DND-41 (cell line): Measurements from ENCODE around the gene DOC2B.

ENCODE experiments used
- ATAC-seq: fragments of 200-7000 bp; cut with Tn5 transposase; 3 replicates; pipeline ENCODE4 v1.9.1; 2021; ENCODE audit warnings: low read depth; ENCODE audit not compliant: insufficient read depth
- DNase-seq: peaks from one replicate; pipeline ENCODE4 v3.0.0-alpha.2; 2020
- H2AFZ ChIP-seq: 2 replicates; pipeline ENCODE4 v1.6.0; 2012; ENCODE audit warnings: low read depth, low read length
- H3K27ac ChIP-seq: 2 replicates; pipeline ENCODE4 v1.5.1; 2012; ENCODE audit warnings: low read length, inconsistent platforms
- H3K27me3 ChIP-seq: fragments of 200-600 bp; sonication (generic); 2 replicates; pipeline ENCODE4 v1.6.0; 2012; ENCODE audit warnings: low read length, mild to moderate bottlenecking, inconsistent platforms; ENCODE audit not compliant: insufficient read depth, poor library complexity
- H3K36me3 ChIP-seq: 2 replicates; pipeline ENCODE4 v1.5.1; 2012; ENCODE audit warnings: low read length, inconsistent platforms; ENCODE audit not compliant: insufficient read depth
- H3K4me1 ChIP-seq: 2 replicates; pipeline ENCODE4 v1.5.1; 2012; ENCODE audit warnings: mild to moderate bottlenecking, low read length; ENCODE audit not compliant: insufficient read depth
- H3K4me2 ChIP-seq: 2 replicates; pipeline ENCODE4 v1.6.0; 2012; ENCODE audit warnings: mild to moderate bottlenecking, moderate library complexity, low read length, inconsistent platforms; ENCODE audit not compliant: insufficient read depth
- H3K4me3 ChIP-seq, 2 experiments: fragments of 200-600 bp in 1 of 2; shearing (Covaris generic) in 1 of 2; 2 replicates each; pipeline ENCODE4 v1.5.1; 2012 to 2016; ENCODE audit warnings: inconsistent platforms in 2 of 2, low read length in 2 of 2, mild to moderate bottlenecking in 2 of 2, low read depth in 1 of 2, moderate library complexity in 1 of 2
- H3K79me2 ChIP-seq: 2 replicates; pipeline ENCODE4 v1.6.0; 2012; ENCODE audit warnings: low read length, inconsistent platforms; ENCODE audit not compliant: insufficient read depth
- H3K9ac ChIP-seq: 2 replicates; pipeline ENCODE4 v1.6.0; 2012; ENCODE audit warnings: low read depth, mild to moderate bottlenecking, inconsistent platforms, low read length, moderate library complexity
- H3K9me3 ChIP-seq: 2 replicates; pipeline ENCODE4 v1.5.1; 2012; ENCODE audit warnings: low read length, moderate library complexity, mild to moderate bottlenecking, inconsistent platforms; ENCODE audit not compliant: insufficient read depth, severe bottlenecking
- H4K20me1 ChIP-seq: 2 replicates; pipeline ENCODE4 v1.6.0; 2012; ENCODE audit warnings: low read length; ENCODE audit not compliant: insufficient read depth
- EZH2 ChIP-seq: IDR thresholded peaks from 3 replicates; pipeline ENCODE4 v1.6.1; 2012; ENCODE audit warnings: borderline replicate concordance, low read depth, mild to moderate bottlenecking, moderate library complexity, low read length, inconsistent platforms; ENCODE audit not compliant: severe bottlenecking
- TF ChIP-seq, protein P1 (sequence below): IDR thresholded peaks from 2 replicates; pipeline ENCODE4 v1.5.1; 2012; ENCODE audit warnings: borderline replicate concordance, low read length, moderate library complexity, mild to moderate bottlenecking; ENCODE audit not compliant: poor library complexity, severe bottlenecking; ENCODE audit errors: extremely low read depth

The DOC2B gene

DNA sequence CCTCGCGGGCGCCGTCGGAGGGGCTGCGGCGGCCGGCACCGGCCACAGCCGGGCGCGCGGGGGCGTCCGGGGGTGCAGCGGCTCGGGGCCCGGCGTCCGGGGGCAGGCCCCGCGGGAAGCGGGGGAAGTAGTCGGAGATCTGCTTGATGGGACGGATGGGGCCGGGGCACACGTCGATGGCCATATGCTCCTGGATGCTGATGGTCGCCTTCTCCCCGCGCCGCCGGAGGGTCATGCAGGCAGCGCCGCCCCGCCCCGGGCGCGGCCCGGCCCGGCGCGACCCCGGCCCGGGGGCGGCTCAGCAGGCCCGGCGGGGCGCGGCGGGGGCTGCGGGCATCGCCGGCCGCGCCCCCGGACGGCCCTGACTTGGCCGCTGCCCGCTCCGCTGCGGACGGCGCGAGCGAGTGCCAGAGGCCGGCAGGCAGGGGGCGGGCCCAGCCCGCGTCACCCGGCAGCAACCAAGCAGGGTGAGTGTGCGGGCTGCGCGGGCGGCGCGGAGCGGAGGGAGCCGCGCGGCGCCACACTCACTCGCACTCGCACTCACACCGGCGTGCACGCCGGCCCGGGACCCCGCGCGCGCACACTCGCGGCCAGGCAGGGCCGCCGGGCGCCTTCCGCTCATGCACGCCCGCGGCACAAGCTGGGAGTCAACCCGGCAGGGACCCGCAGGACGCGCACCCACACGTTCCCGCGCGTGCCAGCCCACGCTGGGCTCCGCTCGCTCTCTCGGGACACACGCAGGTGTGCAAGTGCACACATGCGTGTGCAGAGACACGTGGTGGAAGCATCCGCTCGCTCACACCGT lies at the start of gene DOC2B:
DOC2B (minus strand) TSS at position 406 of the 805 bp plus-strand sequence; CDS start at position 235, 171 bp downstream.
- no peak for DNase-seq
- Histone ChIP-seq H4K20me1 (no peaks in the 10 kb centered on the region), H3K27me3 (peaks cover 3% of the 10 kb centered on the region)

DNA sequence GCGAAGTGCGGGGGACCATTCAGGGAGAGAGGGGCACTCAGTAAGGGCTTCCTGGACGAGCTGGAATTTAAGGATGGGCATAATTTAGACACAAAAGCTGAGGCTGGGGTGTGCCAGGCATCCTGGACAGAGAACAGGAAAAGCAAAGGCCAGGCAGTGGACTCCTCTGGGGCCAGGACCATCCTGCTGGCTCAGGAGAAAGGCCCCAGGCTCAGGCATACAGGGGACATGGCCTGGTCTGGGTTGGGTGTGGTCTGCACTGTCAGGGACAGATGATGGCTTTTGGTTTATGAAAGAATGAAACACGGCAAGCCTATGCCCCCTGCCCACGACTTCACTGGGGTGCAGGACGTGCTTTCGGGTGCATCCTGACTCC lies 48.9 kb upstream of the DOC2B start:
- Histone ChIP-seq H4K20me1 (peaks cover 5% of the 10 kb centered on the region), H3K27ac (no peak overlapping the region), H3K9ac (no peak overlapping the region), H3K79me2 (no peaks in the 10 kb centered on the region), H3K4me2 (no peak overlapping the region), H3K9me3 (no peaks in the 10 kb centered on the region), H3K36me3 (no peaks in the 10 kb centered on the region), H3K27me3 (no peaks in the 10 kb centered on the region), H3K4me3 (no peak overlapping the region), H2AFZ (no peak overlapping the region), H3K4me1 (no peaks in the 10 kb centered on the region)
- ATAC-seq (no peak), DNase-seq (no peak)
- TF ChIP-seq EZH2, result no peak
- TF ChIP-seq, protein P1, sequence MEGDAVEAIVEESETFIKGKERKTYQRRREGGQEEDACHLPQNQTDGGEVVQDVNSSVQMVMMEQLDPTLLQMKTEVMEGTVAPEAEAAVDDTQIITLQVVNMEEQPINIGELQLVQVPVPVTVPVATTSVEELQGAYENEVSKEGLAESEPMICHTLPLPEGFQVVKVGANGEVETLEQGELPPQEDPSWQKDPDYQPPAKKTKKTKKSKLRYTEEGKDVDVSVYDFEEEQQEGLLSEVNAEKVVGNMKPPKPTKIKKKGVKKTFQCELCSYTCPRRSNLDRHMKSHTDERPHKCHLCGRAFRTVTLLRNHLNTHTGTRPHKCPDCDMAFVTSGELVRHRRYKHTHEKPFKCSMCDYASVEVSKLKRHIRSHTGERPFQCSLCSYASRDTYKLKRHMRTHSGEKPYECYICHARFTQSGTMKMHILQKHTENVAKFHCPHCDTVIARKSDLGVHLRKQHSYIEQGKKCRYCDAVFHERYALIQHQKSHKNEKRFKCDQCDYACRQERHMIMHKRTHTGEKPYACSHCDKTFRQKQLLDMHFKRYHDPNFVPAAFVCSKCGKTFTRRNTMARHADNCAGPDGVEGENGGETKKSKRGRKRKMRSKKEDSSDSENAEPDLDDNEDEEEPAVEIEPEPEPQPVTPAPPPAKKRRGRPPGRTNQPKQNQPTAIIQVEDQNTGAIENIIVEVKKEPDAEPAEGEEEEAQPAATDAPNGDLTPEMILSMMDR, result no peak

More for the DNA sequence above, at the start of gene DOC2B:
- no peak within 1 kb of the TSS for H3K4me2 ChIP-seq
- no peak within 1 kb of the TSS for H3K4me3 ChIP-seq
- H3K27ac ChIP-seq, result no peak within 1 kb of the TSS
- TF ChIP-seq, protein P1, result no peak
- no peak for TF ChIP-seq EZH2
- H3K36me3 ChIP-seq, result no peaks in the 10 kb centered on the region
- no peaks in the 10 kb centered on the region for H3K4me1 ChIP-seq
- ATAC-seq, result no peak
- H2AFZ ChIP-seq, result no peak within 1 kb of the TSS
- H3K9ac ChIP-seq, result no peak within 1 kb of the TSS
- no peaks in the 10 kb centered on the region for H3K9me3 ChIP-seq
- no peaks in the 10 kb centered on the region for H3K79me2 ChIP-seq

DNA sequence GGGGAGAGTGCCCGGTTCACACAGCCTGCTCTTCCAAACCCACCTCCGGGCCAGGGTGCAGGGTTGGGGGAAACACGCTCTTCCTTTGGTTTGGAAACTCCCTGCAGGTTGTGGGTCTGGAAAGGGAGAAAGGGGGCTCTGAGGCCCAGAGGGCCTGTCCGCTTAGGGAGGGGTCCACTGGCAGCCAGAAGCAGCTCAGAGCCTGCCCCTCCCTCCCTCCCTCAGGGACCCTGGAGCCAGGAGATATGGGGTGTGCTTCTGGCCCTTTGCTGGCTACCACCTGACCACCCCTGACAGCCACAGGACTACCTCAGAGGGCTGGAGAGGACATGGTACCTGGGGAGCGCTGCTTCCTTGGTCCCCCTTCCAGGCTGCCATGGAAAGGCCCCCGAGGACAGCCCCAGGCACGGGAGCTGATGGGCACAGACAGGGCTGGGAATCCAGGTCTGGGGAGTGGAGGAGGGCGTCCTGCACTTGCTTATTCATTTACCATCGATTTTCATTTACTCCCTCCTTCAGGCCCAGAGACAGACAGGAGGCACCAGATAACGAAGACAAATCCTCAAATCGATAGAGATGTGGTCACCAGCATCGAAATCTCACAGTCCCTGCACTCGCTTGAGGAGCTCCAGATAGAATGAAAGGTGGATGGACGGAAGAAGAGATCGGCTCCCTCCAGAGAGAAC lies 48.4 kb upstream of the DOC2B start:
- no peaks in the 10 kb centered on the region for H3K4me1 ChIP-seq
- H3K9ac ChIP-seq, result no peak overlapping the region

More for the DNA sequence above, 48.4 kb upstream of the DOC2B start:
- Histone ChIP-seq H3K4me2 (no peak overlapping the region), H3K4me3 (no peak overlapping the region), H4K20me1 (peaks cover 5% of the 10 kb centered on the region), H3K27ac (no peak overlapping the region), H3K79me2 (no peaks in the 10 kb centered on the region), H3K9me3 (no peaks in the 10 kb centered on the region), H2AFZ (no peak overlapping the region), H3K27me3 (no peaks in the 10 kb centered on the region), H3K36me3 (no peaks in the 10 kb centered on the region)
- TF ChIP-seq, protein P1, result no peak
- no peak for TF ChIP-seq EZH2
- DNase-seq, result no peak
- ATAC-seq, result no peak
